HG03565 (cell line): ENCODE data around the gene GLIS2.

Experiments used
- ATAC-seq: cut with Tn5 transposase; IDR thresholded peaks from one replicate; pipeline ENCODE4 v1.9.1; 2021; ENCODE audit warnings: mild to moderate bottlenecking, moderate library complexity; ENCODE audit not compliant: unreplicated experiment

GLIS2 gene

DNA sequence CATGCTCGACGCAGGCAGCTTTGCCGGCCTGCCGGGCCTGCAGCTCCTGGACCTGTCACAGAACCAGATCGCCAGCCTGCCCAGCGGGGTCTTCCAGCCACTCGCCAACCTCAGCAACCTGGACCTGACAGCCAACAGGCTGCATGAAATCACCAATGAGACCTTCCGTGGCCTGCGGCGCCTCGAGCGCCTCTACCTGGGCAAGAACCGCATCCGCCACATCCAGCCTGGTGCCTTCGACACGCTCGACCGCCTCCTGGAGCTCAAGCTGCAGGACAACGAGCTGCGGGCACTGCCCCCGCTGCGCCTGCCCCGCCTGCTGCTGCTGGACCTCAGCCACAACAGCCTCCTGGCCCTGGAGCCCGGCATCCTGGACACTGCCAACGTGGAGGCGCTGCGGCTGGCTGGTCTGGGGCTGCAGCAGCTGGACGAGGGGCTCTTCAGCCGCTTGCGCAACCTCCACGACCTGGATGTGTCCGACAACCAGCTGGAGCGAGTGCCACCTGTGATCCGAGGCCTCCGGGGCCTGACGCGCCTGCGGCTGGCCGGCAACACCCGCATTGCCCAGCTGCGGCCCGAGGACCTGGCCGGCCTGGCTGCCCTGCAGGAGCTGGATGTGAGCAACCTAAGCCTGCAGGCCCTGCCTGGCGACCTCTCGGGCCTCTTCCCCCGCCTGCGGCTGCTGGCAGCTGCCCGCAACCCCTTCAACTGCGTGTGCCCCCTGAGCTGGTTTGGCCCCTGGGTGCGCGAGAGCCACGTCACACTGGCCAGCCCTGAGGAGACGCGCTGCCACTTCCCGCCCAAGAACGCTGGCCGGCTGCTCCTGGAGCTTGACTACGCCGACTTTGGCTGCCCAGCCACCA is 65.4 kb downstream of the GLIS2 start:
- no peak for ATAC-seq

DNA sequence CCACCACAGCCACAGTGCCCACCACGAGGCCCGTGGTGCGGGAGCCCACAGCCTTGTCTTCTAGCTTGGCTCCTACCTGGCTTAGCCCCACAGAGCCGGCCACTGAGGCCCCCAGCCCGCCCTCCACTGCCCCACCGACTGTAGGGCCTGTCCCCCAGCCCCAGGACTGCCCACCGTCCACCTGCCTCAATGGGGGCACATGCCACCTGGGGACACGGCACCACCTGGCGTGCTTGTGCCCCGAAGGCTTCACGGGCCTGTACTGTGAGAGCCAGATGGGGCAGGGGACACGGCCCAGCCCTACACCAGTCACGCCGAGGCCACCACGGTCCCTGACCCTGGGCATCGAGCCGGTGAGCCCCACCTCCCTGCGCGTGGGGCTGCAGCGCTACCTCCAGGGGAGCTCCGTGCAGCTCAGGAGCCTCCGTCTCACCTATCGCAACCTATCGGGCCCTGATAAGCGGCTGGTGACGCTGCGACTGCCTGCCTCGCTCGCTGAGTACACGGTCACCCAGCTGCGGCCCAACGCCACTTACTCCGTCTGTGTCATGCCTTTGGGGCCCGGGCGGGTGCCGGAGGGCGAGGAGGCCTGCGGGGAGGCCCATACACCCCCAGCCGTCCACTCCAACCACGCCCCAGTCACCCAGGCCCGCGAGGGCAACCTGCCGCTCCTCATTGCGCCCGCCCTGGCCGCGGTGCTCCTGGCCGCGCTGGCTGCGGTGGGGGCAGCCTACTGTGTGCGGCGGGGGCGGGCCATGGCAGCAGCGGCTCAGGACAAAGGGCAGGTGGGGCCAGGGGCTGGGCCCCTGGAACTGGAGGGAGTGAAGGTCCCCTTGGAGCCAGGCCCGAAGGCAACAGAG is 66.3 kb downstream of the GLIS2 start:
- ATAC-seq, result no peak

DNA sequence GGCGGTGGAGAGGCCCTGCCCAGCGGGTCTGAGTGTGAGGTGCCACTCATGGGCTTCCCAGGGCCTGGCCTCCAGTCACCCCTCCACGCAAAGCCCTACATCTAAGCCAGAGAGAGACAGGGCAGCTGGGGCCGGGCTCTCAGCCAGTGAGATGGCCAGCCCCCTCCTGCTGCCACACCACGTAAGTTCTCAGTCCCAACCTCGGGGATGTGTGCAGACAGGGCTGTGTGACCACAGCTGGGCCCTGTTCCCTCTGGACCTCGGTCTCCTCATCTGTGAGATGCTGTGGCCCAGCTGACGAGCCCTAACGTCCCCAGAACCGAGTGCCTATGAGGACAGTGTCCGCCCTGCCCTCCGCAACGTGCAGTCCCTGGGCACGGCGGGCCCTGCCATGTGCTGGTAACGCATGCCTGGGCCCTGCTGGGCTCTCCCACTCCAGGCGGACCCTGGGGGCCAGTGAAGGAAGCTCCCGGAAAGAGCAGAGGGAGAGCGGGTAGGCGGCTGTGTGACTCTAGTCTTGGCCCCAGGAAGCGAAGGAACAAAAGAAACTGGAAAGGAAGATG is 67.0 kb downstream of the GLIS2 start:
- ATAC-seq, result no peak

DNA sequence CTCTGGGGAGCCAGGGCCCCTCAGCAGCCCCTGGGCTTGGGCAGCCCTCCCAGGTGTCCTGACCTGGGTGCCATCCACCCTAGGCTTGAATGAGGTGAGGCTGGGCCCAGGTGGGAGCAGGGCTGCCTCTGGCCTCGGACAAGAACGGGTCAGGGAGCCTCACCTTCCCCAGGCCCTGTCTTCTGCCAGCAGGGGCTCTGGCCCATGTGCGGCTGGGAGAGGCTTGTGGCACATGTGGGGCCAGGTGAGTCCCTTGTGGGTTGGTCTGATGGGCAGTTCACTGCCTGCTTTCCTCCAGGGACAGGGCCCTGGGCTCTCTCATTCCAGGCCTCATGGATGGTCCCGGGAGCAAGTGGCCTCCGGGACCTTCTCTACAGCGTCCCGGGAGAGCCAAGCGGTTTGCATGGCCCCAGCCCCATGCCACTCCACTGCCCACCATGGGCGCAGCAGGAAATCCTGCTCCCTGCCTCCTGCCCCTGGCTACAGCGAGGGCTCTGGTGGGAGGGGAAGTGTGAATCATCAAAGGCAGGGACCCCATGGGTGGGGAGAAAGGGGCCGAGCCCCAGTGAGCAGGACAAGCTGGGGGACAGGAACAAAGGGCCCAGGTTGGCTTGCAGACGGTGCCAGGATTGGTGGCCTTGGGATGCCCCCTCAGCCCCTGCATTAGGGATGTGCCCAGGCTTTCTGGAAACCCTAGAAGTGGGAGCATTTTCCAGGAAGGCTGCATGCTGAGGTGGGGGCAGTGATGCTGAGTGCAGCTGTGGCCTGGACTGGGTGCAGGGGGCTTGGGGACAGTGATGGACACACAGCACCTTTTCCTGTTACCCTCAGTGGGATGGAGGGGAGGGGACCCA is 68.0 kb downstream of the GLIS2 start:
- no peak for ATAC-seq

DNA sequence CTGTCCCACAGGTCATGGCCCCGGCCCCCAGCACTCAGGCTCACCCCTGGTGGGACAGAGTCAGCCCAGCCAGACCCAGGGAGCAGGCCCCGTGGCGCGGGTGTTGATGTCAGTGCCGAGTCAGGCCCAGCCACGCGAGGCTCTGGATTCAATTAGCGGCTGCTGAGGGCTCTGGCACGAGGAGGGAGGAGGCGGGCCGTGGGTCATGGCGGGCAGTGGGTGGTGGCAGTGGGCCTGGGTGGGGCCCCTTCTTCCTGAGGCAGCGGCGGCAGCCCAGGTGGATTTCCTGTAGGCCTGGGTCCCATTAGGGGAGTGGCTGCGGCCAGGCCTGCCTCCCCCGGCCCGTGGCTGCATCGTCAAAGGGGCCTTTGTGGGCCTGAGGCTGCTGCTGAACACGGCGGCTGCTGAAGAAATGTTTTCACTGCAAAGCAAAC is 68.7 kb downstream of the GLIS2 start:
- no peak for ATAC-seq

DNA sequence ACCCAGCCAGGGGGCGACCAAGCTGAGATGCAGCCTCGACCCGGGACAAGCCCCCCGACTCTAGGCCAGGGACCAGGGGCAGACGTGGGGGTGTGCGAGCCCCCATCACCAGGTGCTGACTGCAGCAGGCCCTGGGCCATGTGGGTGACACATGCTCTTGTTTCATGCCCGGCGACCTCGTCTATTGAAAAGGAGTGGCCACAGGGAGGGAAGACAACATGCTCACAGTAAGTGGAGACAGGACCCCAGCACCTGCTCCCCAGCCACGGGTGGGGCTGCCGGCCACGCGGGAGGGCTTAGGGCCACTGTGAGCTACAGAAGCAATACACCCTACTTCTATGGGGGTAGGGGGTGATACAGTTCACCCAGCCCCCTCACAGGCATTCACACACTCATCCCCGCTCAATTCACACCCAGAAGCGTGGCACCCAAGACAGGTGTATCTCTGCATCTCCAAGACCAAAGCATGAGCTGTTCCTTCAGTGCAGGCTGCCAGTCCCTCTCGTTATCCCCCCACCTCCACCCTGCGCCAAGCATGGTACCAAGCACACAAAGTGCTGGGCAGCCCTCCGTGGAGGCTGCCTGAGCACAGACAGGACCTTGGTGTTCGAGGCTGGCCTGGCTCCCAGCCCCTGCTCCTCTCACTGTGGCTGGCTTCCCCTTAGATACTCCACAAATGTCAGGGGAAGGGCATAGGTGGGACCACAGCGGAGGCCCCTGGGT is 69.4 kb downstream of the GLIS2 start:
- ATAC-seq, result no peak

DNA sequence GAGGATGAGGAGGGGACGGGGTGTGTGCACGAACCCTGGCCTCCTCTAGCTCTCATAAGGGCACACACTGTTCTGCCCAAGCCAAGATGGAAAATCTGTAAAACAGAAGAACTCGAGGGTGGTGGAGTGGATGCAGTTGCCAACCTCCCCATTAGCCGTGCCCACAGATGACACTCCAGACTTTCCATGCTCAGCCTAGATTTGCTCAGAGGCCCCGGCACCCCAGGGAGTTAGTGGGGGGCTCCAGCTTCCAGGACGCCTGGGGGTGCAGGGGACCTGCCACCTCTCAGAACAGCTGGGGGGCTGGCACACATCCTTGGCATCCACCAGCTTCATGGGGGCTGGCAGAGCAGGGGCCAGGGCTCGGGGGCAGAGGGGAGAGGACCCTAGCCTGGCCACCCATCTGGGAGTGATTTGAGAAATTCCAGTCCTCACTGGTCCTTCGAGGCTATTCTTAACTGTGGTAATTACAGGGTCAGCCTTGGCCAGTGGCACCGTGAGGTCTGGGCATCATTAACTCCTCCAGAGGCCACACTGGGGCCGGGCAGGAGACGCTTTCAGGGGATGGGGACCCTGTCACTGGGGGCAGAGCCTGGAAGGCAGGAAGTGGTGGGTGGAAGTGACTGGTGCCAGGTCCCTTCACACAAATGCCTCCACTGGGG is 70.1 kb downstream of the GLIS2 start:
- no peak for ATAC-seq

DNA sequence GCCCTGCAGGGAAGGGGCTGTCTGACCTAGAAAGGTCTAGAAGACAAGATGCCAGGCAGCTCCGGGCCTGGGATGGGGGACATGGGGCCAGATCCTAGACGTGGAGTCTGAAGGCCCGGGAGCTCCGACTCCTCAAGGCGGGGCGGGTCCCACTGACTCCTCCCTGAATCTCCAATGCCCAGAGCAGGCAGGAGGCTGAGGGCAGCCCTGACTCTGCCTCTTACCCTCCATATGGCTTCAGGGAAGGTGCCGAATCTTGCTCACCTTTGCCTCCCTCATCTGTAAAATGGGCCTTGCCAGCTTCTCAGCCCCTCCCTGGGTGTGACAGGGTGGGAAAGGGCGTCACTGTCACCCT is 70.6 kb downstream of the GLIS2 start:
- ATAC-seq, result no peak

DNA sequence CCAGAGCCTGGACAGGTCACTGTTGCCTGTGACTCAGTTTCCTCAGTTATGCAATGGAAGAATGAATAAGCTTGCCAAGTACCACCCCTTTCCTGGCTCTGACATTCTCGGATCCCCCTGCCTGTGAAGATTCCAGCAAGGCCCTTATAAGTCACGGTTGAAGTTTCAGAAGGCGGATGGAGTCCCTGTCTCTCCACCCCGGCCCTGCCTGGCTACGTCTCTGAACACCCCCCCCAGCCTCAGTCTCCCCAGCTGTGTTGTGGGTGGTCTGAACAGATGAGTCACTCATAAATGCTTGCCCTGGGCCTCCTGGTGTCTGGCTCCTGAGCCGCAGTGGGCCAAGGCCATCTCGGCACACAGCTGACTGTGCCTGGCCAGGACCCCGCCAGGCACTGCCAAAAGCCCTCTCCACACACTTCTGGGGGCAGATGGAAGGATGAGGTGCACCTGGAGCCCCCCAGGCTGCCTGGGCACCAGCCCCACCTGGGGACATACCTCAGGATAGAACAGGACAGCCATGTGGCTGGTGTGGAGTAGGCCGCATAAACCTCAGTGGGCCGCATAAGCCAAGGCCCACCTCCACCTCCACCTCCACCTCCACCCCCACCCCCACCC is 71.2 kb downstream of the GLIS2 start:
- no peak for ATAC-seq

DNA sequence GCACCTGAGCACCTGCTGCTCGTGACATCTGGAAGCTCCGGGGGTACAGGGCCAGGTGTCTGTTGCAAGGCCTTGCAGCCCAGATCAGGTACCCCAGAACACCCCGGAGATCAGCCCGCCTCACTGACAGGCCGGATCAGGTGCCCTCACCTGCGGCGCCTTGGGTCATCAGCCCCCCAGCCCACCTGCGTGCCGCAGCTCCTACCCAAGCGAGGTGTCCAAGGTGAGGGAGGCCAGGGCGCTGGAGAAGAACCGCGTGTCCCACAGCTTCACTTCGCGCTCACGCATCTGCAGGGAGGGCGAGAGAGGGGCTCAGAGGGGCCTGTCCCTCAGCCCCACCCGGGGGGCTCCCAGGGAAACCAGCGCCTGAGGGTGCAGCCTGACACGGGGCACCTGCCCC is 71.9 kb downstream of the GLIS2 start:
- ATAC-seq, result no peak

DNA sequence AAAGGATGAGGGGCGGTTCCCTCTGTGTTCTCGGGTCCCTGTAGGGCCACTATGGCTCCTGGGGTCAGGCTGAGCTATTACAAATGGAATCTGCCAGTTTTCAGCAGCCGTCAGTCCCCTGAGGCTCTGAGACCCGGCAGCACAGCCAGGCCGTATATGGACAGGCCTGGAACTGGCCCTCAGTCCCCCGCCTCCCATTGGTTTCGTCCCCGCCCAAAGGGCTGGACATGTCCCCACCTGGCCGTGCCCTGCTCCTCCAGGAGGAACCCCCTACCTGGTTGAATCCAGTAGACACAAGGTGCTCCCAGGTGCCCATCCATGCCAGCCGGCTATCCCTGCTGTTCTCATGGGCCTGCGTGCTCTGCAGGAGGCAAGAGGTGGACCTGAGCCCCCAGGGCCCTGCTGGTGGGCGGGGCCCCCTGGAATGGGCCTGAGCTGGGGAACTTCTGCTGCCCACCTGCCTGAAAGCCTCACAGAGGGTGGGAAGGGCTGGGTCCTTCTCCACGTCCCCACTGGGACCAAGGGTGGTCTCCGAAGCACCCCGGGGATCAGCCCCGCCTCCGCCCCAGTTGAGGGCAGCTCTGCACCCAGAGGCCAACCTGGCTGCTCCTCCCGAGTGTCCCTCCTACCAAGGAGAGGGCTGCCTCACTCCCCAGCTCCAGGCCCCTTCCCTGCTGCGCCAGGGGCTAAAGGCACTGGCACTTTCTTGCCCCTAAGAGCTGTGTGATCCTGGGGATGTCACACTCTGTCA is 72.6 kb downstream of the GLIS2 start:
- no peak for ATAC-seq
